Loucy (cell line): Measurements from ENCODE around the gene MAPK14.

Source experiments
- EZH2phosphoT487 ChIP-seq: fragments of 200-600 bp; IDR thresholded peaks from 2 replicates; pipeline ENCODE4 v1.6.1; 2018; ENCODE audit warnings: antibody characterized with exemption, mild to moderate bottlenecking, moderate library complexity, borderline replicate concordance
- TF ChIP-seq, protein P1 (sequence below): fragments of 200-600 bp; sonication (generic); conservative IDR thresholded peaks from 2 replicates; pipeline ENCODE4 v1.5.1; 2014; ENCODE audit warnings: mild to moderate bottlenecking, antibody characterized with exemption, low read length

DNA sequence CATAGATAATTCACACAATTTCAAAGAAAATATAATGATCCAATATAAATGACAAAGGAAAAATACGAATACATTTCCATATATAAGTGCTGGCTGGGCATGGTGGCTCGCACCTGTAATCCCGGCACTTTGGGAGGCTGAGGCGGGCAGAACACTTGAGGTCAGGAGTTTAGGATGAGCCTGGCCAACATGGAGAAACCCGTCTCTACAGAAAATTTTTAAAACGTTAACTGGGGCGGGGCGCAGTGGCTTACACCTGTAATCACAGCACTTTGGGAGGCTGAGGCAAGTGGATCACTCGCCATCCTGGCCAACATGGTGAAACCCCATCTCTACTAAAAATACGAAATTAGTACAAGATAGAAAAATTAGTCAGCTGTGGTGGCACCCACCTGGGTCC is 87.8 kb downstream of the MAPK14 start:
- TF ChIP-seq, protein P1, sequence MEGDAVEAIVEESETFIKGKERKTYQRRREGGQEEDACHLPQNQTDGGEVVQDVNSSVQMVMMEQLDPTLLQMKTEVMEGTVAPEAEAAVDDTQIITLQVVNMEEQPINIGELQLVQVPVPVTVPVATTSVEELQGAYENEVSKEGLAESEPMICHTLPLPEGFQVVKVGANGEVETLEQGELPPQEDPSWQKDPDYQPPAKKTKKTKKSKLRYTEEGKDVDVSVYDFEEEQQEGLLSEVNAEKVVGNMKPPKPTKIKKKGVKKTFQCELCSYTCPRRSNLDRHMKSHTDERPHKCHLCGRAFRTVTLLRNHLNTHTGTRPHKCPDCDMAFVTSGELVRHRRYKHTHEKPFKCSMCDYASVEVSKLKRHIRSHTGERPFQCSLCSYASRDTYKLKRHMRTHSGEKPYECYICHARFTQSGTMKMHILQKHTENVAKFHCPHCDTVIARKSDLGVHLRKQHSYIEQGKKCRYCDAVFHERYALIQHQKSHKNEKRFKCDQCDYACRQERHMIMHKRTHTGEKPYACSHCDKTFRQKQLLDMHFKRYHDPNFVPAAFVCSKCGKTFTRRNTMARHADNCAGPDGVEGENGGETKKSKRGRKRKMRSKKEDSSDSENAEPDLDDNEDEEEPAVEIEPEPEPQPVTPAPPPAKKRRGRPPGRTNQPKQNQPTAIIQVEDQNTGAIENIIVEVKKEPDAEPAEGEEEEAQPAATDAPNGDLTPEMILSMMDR = no peak
- no peak for TF ChIP-seq EZH2phosphoT487
